Measurements from ENCODE around the gene MET. TPM values are rescaled to one million over a fixed set of nuclear protein-coding genes. Genes with fewer than 3 reads are reported as not detected.

MET gene
- total RNA-seq, 1 experiment from 2014 or later: 242 TPM

DNA sequence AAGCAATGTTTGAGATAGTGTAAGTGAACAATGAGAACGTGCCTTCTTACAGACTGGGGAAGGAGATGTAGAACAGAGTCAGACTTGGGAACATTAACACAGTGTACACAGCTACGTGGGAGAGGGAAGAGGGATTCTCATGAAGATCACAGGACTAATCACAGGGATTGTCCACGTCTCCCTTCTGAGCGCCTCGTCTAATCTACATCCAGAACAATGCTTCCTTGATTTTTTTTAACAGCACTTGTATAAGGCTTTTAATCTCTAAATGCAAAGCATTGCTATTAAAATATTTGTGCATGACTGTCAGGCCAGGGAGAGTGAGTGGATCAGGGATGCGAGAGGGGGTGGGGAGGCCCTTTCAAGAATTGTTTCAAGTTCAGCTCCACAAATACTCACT, 62.7 kb downstream of the MET start:
- H3K9me3 Mint-ChIP-seq (ENCODE audit: low read depth, unreplicated experiment): no peaks in the 10 kb centered on the region
- no peak for DNase-seq
- no TSS peak for BruUV-seq (replicated peaks)
- no peak overlapping the region for H3K27ac Mint-ChIP-seq (ENCODE audit: unreplicated experiment)
- CTCF ChIA-PET: no interaction called here
- no peaks in the 10 kb centered on the region for H3K27me3 Mint-ChIP-seq (ENCODE audit: unreplicated experiment)
- TF ChIP-seq, protein P1, sequence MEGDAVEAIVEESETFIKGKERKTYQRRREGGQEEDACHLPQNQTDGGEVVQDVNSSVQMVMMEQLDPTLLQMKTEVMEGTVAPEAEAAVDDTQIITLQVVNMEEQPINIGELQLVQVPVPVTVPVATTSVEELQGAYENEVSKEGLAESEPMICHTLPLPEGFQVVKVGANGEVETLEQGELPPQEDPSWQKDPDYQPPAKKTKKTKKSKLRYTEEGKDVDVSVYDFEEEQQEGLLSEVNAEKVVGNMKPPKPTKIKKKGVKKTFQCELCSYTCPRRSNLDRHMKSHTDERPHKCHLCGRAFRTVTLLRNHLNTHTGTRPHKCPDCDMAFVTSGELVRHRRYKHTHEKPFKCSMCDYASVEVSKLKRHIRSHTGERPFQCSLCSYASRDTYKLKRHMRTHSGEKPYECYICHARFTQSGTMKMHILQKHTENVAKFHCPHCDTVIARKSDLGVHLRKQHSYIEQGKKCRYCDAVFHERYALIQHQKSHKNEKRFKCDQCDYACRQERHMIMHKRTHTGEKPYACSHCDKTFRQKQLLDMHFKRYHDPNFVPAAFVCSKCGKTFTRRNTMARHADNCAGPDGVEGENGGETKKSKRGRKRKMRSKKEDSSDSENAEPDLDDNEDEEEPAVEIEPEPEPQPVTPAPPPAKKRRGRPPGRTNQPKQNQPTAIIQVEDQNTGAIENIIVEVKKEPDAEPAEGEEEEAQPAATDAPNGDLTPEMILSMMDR (IDR thresholded peaks at IDR 0.05; ENCODE audit: unreplicated experiment): no peak
- intact Hi-C loops (cut with micrococcal nuclease; ENCODE audit: unreplicated experiment): no loop called here
- H3K36me3 Mint-ChIP-seq (ENCODE audit: insufficient read depth, unreplicated experiment): peaks cover 36% of the 10 kb centered on the region
- peaks cover 47% of the 10 kb centered on the region for H3K4me1 Mint-ChIP-seq (ENCODE audit: low read depth, unreplicated experiment)
- H3K4me3 Mint-ChIP-seq (ENCODE audit: low read depth, unreplicated experiment): no peak overlapping the region

DNA sequence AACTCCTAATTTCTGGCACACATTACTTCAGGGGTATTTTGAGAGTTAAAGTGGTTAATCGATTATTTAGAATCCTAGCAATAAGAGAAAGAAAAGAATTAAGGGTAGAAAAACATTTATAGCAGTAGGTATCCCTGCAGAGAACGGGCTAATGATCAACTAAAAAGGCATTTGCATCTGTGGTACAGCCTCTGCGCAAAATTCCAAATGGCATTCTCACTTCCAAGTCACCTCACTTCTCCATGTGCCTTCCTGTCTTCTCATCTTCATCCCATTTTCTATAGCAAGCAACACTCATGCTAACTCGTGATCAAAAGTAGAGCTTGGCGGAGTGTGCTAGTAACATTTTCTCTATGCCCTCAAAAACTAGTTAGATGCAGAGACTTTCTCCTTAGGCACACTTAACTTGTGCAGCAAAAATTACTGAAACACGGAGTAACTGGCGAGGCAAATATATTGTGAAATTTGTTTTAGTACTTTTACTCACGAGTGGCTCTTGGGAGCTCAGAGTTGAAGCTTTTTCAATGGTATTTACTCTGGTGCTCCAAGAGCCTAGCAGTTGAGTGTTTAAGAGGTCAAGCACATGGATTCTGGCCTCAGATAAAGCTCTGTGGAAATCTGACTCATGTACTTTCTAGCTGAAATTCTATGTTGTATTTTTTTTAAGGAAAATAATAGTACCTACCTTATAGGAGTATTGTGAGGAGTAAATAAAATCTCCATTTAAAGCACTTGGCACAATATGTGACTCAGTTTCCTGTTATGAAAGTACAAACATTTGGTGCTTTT, 65.1 kb downstream of the MET start:
- CTCF ChIA-PET: no interaction called here
- peak overlapping the region; percentile 56 for H3K27ac Mint-ChIP-seq (ENCODE audit: unreplicated experiment)
- BruUV-seq (replicated peaks): no TSS peak
- H3K9me3 Mint-ChIP-seq (ENCODE audit: low read depth, unreplicated experiment): no peaks in the 10 kb centered on the region
- TF ChIP-seq, protein P1 (IDR thresholded peaks at IDR 0.05; ENCODE audit: unreplicated experiment): no peak
- H3K27me3 Mint-ChIP-seq (ENCODE audit: unreplicated experiment): no peaks in the 10 kb centered on the region
- DNase-seq: no peak
- peaks cover 24% of the 10 kb centered on the region for H3K4me1 Mint-ChIP-seq (ENCODE audit: low read depth, unreplicated experiment)
- peaks cover 46% of the 10 kb centered on the region for H3K36me3 Mint-ChIP-seq (ENCODE audit: insufficient read depth, unreplicated experiment)
- intact Hi-C loops (cut with micrococcal nuclease; ENCODE audit: unreplicated experiment): no loop called here
- no peak overlapping the region for H3K4me3 Mint-ChIP-seq (ENCODE audit: low read depth, unreplicated experiment)

DNA sequence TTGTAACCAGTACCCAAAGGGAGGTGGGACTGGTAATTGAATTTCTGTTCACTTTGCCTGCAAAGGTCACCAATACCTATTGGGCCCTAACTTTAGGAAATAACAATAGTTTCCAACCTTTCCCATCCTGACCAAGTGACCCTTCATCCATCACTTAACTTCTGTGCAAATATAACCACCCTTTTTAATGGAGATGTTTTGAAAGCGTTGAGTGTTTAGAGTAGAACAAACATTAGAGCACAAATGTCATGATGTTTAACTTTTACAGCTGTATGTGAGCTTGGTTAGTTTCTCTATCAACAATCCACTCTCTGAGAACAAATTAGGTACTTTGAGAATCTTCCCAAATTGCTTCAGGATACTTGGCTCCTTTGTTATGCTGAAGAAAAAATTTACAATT, 66.4 kb downstream of the MET start:
- no peaks in the 10 kb centered on the region for H3K27me3 Mint-ChIP-seq (ENCODE audit: unreplicated experiment)
- BruUV-seq (replicated peaks): no TSS peak
- intact Hi-C loops (cut with micrococcal nuclease; ENCODE audit: unreplicated experiment): no loop called here
- H3K36me3 Mint-ChIP-seq (ENCODE audit: insufficient read depth, unreplicated experiment): peaks cover 50% of the 10 kb centered on the region
- H3K27ac Mint-ChIP-seq (ENCODE audit: unreplicated experiment): peak overlapping the region; percentile 56
- TF ChIP-seq, protein P1 (IDR thresholded peaks at IDR 0.05; ENCODE audit: unreplicated experiment): no peak
- H3K9me3 Mint-ChIP-seq (ENCODE audit: low read depth, unreplicated experiment): no peaks in the 10 kb centered on the region
- DNase-seq: no peak
- CTCF ChIA-PET: no interaction called here
- peaks cover 11% of the 10 kb centered on the region for H3K4me1 Mint-ChIP-seq (ENCODE audit: low read depth, unreplicated experiment)
- no peak overlapping the region for H3K4me3 Mint-ChIP-seq (ENCODE audit: low read depth, unreplicated experiment)

DNA sequence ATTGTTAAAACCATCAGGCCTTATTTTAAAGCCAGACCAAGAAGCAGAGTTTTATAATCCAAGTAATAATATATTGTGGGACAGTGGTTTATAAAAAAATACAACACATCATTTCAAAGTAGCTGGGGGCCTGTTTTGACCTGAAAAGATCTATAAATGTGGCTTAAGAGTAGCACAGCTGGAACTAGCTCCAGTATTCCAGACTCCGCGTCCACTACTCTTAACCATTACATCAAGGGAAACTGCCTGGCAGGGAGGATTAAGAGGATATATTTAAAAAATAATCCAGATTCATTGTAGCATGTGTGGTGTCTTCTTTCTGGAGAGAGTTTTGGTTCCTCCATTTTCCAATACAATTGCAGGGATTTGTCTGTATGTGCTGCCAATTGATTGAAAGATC, 67.3 kb downstream of the MET start:
- no peak overlapping the region for H3K27ac Mint-ChIP-seq (ENCODE audit: unreplicated experiment)
- TF ChIP-seq, protein P1 (IDR thresholded peaks at IDR 0.05; ENCODE audit: unreplicated experiment): no peak
- H3K36me3 Mint-ChIP-seq (ENCODE audit: insufficient read depth, unreplicated experiment): peaks cover 57% of the 10 kb centered on the region
- intact Hi-C loops (cut with micrococcal nuclease; ENCODE audit: unreplicated experiment): no loop called here
- no peaks in the 10 kb centered on the region for H3K27me3 Mint-ChIP-seq (ENCODE audit: unreplicated experiment)
- CTCF ChIA-PET: no interaction called here
- DNase-seq: no peak
- peaks cover 2% of the 10 kb centered on the region for H3K9me3 Mint-ChIP-seq (ENCODE audit: low read depth, unreplicated experiment)
- no TSS peak for BruUV-seq (replicated peaks)
- peaks cover 11% of the 10 kb centered on the region for H3K4me1 Mint-ChIP-seq (ENCODE audit: low read depth, unreplicated experiment)
- no peak overlapping the region for H3K4me3 Mint-ChIP-seq (ENCODE audit: low read depth, unreplicated experiment)

Measured in Calu3 (cell line).